ENCODE data around the gene CHCHD5.
"Not testable (repeated sequence)": the region's sequence is repeated elsewhere in the genome, so short reads cannot be mapped to it uniquely, and the experiment has no call there.

CHCHD5 gene, protein sequence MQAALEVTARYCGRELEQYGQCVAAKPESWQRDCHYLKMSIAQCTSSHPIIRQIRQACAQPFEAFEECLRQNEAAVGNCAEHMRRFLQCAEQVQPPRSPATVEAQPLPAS

DNA sequence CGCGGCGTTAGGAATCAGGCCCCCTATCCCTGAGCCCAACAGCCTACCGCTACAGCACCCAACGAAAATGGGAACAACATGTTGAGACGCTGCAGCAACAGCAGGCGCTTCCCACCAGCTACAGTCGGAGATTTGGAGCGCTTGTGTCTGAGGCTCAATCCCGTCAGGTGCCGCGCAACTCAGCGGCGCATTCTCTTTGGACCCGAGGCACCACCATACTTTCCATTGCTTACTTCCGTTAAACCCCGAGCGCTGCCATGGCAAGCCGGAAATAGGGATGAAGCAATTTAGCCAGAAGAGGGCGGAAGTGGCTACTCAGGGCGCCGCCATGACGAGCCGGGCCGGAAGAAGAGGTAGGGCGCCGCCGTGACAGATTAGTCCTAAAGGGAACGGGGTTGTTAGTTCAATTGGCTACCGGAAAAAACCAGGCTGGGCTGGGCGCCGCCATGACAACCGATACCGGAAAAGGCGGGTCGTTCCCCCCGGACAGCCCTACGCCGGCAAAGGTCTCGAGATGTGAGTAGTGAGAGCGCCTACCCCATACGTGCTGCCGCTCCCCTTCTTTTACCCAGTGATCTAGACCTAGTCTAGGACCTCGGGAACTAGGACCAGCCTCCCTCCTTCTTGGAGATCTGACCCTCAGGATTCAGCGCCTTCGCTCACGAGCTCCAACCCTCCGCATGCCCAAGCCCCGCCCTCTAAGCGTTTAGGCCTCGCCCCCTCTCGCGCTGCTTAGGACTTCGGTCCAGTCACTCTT lies at the start of gene CHCHD5:
TSS of gene CHCHD5 (plus strand) at position 476 of the 757 bp plus-strand sequence. CDS start at position 515, 39 bp downstream.
- DNase-seq: peak; percentile 97

- DNase-seq: no peak
Measured at GRCh38 chr2:112534826-112535225, 49.6 kb upstream of the CHCHD5 start.

DNA sequence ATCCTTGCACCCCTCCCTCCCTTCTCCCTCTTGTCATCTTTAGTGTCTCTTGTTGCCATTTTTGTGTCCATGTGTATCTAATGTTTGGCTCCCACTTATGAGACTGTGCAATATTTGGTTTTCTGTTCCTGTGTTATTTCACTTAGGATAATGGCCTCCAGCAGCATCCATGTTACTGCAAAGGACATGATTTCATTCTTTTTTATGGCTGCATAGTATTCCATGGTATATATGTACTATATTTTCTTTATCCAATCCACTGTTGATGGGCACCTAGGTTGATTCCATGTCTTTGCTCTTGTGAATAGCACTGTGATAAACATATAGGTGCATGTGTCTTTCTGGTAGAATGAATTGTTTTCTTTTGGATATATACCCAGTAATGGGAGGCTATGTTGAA lies 47.7 kb upstream of the CHCHD5 start:
- not testable (repeated sequence) for DNase-seq

DNA sequence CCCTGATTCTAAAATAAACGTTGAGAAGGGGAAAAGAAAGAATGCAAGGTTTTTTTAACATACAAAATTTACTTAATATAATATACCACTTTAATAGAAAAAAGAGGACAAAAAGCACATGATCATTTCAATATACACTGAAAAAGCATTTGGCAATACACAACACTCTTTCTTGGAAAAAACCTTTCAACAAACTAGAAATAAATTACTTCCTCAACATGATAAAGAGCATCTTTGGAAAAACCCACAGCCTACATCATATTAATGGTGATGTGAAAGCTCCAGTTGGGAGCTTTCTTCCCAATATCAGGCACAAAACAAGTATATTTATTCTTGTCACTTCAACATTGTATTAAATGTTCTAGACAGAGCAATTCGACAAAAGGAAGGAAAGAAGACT lies 45.1 kb upstream of the CHCHD5 start:
- no peak for DNase-seq

DNA sequence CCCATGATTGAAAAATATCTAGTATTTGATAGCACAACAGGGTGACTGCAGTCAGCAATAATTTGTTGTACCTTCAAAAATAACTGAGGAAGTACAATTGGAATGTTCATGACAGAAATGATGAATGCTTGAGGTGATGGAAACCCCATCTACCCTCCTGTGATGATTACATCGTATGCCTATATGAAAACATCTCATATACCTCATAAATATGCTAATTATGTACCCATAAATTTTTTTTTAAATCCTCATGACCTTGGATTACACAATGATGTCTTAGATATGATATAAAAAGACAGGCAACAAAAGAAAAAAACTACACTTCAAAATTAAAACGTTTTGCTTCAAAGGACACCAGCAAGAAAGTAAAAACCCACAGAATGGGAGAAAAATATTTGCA lies 43.5 kb upstream of the CHCHD5 start:
- no peak for DNase-seq

DNA sequence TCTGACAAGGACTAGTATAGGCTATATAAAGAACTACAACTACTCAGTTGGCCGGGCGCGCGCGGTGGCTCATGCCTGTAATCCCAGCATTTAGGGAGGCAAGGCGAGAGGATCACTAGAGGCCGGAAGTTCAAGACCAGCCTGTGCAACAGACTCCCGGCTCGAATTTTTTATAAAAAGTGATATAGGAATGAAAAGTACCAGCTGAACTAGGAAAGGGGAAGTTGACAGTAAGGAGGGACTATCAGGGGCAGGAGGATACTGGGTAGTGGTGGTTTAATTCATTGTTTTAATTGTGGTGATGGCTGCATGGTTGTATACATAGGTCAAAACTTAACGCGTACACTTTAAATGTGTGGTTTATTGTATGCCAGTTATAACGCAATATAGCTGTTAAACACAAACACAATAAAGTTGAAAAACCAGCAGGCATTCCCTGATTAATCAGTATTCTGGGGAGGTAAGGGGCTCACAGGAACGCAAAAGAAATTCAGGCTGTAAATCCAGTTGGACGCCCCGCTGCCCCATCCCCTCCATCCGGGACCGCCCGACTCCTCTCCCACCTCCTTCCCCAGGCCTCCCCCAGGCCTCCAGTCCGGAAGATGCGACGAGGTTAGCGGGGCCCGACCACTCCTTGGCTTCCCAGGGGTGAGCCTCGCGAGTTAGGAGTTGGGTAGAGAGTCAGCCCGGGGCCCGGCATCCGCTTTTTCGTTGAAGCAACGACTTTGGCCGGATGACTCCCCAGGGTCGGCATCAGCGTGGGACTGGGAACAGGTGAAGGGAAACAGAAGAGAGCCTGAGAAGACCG lies 42.9 kb upstream of the CHCHD5 start:
- DNase-seq: peak; percentile 64

DNA sequence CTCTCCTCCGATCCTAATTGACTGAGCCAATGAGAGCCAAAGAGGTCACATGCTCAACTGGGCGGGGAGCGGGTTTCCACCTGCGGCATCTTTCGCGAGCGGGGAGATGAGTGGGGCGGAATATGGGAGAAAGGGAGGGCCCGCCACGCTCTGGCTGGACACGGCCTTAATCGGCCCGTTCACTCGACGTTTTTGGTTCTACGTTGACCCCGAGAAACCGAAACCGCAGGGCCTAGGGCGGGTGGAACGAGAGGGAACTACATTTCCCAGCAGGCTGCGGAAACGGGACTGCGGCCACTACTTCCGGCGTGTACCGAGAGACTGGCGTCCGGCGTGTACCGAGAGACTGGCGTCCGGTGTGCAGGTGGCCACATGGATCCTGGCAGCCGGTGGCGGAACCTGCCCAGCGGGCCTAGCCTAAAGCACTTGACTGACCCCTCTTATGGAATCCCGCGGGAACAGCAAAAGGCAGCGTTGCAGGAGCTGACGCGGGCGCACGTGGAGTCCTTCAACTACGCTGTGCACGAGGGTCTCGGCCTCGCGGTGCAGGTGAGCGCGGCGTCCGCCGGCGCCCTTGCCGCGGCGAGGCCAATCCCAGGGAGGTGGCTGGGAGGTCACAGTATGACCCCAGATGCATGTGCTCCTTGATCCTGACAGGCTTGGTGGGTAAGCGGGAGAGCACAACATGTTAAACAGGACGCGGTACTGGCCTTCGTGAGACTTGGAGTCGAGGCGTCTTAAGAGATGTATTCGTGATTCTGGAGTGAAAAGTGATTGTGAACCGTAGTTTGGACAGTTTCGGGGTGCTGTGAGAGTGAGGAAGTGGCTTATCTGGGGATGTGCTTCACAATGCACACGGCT lies 42.1 kb upstream of the CHCHD5 start, which contains the start of gene POLR1B:
TSS of gene POLR1B (plus strand) at position 343 of the 861 bp plus-strand sequence. CDS start at position 373, 30 bp downstream.
- peak; percentile 73 for DNase-seq

GRCh38 chr2:112542984-112543661 lies 41.3 kb upstream of the CHCHD5 start:
- peak; percentile 3 for DNase-seq

GRCh38 chr2:112547333-112547732 lies 37.1 kb upstream of the CHCHD5 start:
- DNase-seq: peak; percentile 14

DNA sequence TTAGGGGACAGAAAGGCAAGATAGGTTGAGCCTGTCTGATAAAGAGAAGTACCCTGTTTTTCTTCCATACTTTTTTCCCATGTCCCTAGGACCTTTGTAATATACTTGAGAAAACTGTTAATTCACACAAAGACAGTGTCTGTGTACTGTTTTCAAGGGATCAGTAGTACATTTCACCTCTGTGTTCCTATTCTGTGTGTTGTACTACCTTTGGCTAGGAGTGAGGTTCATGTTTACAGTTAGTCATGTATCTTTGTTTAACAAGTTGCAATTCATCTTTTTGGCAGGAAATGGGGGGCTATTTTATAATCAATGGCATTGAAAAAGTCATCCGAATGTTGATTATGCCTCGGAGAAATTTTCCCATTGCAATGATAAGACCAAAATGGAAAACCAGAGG lies 35.4 kb upstream of the CHCHD5 start:
- DNase-seq: no peak

DNA sequence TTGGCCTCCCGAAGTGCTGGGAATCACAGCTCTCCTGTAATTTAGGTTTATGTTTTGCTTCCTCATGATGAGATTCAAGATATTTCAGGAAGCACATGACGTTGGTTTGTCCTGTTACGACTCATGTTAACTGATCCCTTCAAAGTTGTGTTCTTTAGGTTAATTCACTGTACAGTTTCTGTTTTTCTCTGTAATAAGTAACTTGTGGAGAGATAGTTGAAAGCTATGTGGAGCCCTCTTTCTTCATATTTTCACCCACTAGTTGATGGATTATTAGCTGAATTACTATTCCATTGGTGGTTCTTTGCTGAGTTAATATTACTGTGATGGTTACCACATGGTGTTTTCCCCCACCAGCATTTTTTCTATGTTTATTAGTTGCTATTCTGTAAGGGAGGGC lies 18.3 kb upstream of the CHCHD5 start:
- DNase-seq: no peak

- not testable (repeated sequence) for DNase-seq
Measured at GRCh38 chr2:112566508-112566907, 17.9 kb upstream of the CHCHD5 start.

GRCh38 chr2:112572005-112572404 lies 12.4 kb upstream of the CHCHD5 start:
- no peak for DNase-seq

- peak; percentile 48 for DNase-seq
Measured at GRCh38 chr2:112577756-112578155, 6.7 kb upstream of the CHCHD5 start.

- peak; percentile 91 for DNase-seq
Measured at GRCh38 chr2:112579241-112579640, 5.2 kb upstream of the CHCHD5 start.

- DNase-seq: no peak
Measured at GRCh38 chr2:112580084-112580483, 4.3 kb upstream of the CHCHD5 start.

DNA sequence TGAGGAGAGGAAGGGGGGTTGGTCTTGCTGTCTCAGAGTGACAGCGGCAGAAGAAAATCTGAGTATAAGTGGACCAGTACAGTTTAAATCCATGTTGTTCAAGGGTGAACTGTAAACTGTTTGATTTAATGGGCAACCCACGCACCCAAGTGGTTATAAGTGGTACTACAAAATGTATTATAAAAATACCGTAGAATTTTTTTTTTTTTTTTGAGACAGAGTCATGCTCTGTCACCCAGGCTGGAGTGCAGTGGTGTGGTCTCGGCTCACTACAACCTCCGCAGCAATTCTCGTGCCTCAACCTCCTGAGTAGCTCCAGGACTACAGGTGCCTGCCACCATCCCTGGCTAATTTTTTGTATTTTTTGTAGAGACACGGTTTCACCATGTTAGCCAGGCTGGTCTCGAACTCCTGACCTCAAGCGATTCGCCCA lies 2.1 kb upstream of the CHCHD5 start:
- peak; percentile 66 for DNase-seq

- DNase-seq: no peak
Measured at GRCh38 chr2:112583497-112584133, 794 bp upstream of the CHCHD5 start.

DNA sequence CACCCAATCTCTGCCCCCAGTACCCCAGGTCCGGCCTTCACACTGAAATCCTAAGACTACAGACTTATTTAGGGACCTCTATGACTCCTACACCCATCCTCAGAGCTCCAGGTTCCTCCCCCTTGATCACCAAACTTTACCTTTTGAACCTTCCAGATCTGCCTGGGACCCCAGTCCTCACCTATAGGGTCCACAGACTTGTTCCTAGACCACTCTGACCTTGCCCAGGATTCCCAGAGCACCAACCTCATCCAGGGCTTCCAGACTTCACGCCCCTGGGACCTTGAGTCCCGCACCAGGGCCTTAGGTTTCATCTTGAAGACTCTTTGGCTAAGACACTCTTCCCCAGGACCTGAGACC lies 462 bp downstream of the CHCHD5 start:
- no peak for DNase-seq

- no peak for DNase-seq
Measured at GRCh38 chr2:112585400-112585799, 991 bp downstream of the CHCHD5 start.

- DNase-seq: no peak
Measured at GRCh38 chr2:112585873-112586464, 1.6 kb downstream of the CHCHD5 start.
